AG04450 (cell line): ENCODE data around the gene SPART. TPM values are rescaled to one million over a fixed set of nuclear protein-coding genes. Genes with fewer than 3 reads are reported as not detected.
"Not testable (repeated sequence)": the region's sequence is repeated elsewhere in the genome, so short reads cannot be mapped to it uniquely, and the experiment has no call there.

ENCODE experiments used
- CTCF ChIA-PET: fragments of 300-600, 350-600 bp; formaldehyde crosslinking; extraction: SDS; loops from one replicate; lab custom pipeline; 2022; ENCODE audit warnings: antibody characterized with exemption, inconsistent platforms; lab: Charles Lee
- POLR2A ChIA-PET: fragments of 350-600 bp; formaldehyde crosslinking; extraction: SDS; loops from one replicate; lab custom pipeline; 2021; ENCODE audit warnings: antibody characterized with exemption, inconsistent platforms; lab: Yijun Ruan, JAX
- DNase-seq: peaks from one replicate; pipeline ENCODE4 v3.0.0-alpha.2; 2011; ENCODE audit warnings: low read depth, low spot score
- H3K27ac ChIP-seq: one replicate; pipeline ENCODE4 v1.5.1; 2012; ENCODE audit warnings: low read depth, low read length, control low read depth
- H3K27me3 ChIP-seq: one replicate; pipeline ENCODE4 v1.6.0; 2012; ENCODE audit warnings: low read length; ENCODE audit not compliant: control insufficient read depth, insufficient read depth
- H3K4me3 ChIP-seq: 2 replicates; pipeline ENCODE4 v1.5.1; 2011; ENCODE audit warnings: mild to moderate bottlenecking, low read depth, low read length, control low read depth
- H3K9me3 ChIP-seq: 2 replicates; pipeline ENCODE4 v1.5.1; 2012; ENCODE audit warnings: low read length; ENCODE audit not compliant: control insufficient read depth, insufficient read depth
- CTCF ChIP-seq: IDR thresholded peaks from 2 replicates; pipeline ENCODE4 v1.5.1; 2011; ENCODE audit warnings: low read depth, low read length, control low read depth, inconsistent platforms
- polyA plus RNA-seq: library from polyadenylated mRNA; depleted of rRNA; stranded (reverse); fragments of >200 nt; gene quantifications from 2 replicates; pipeline ENCODE4 v1.2.3, GENCODE V29; 2011

SPART gene
- polyA plus RNA-seq, 1 experiment: 94.6 TPM

DNA sequence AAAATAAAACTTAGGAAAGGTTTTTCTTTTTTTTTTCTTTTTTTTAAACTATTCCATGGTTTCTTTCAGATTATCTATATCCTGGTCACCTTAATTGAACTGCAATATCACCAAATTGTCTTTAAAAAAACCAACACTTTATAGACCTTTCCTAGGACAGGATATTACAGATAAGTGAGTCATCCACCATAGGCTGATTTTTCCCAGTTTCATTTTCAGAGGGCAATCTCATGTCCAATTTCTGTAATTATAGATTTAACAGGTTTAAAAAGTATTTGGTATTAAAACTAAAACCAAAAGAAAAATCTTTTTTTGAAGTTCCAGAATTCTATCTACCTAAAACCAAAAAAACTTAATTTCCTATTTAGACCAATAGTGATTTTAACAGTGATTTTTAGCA, 13.2 kb downstream of the SPART start:
- no peak overlapping the region for H3K4me3 ChIP-seq
- no peak overlapping the region for H3K27ac ChIP-seq
- TF ChIP-seq CTCF: no peak
- ChIA-PET CTCF (interaction anchor here (1.9 kb wide), 1 partner anchor 14 kb away, joined by 7 read pairs; no protein-coding TSS in a partner anchor), POLR2A (no interaction called here)
- no peak for DNase-seq
- no peaks in the 10 kb centered on the region for H3K9me3 ChIP-seq
- H3K27me3 ChIP-seq: no peaks in the 10 kb centered on the region

DNA sequence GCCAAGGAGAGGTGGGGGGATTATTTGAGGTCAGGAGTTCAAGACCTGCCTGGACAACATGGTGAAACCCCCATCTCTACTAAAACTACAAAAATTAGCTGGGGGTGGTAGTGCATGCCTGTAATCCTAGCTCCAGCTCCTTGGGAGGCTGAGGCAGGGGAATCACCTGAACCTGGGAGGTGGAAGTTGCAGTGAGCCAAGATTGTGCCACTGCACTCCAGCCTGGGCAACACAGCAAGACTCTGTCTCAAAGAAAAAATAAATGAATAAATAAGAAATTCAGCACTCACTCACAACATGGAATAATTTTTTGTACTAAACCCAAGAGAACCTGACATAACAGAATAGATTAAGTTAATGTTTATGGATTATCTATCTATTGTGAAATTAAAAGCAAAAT, 13.9 kb downstream of the SPART start:
- POLR2A ChIA-PET, DNase-seq, H3K27ac ChIP-seq, H3K9me3 ChIP-seq, H3K27me3 ChIP-seq, H3K4me3 ChIP-seq: not testable (repeated sequence)
- CTCF ChIA-PET: interaction anchor here (2.4 kb wide), 1 partner anchor 15 kb away, joined by 13 read pairs; no protein-coding TSS in a partner anchor

DNA sequence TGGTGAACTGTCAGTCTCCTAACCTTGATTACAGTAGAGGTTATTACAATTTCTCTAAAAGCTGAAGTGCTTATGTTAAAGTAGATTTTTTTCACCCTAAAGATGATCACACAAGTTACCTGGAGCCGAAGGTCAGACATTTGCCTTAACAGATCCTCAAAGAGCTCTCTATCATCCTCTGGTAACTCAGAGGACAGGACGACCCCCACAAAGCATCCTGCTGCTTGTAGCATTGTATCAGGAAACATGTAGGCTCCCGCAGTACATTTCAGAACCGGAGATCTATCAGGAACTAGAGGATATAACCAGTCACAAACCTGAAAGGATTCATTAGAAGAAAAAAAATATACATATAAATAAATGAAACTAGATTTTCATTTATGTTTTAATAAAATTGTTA, 14.9 kb downstream of the SPART start:
- Histone ChIP-seq H3K27ac (no peak overlapping the region), H3K9me3 (no peaks in the 10 kb centered on the region), H3K4me3 (no peak overlapping the region), H3K27me3 (no peaks in the 10 kb centered on the region)
- ChIA-PET POLR2A (no interaction called here), CTCF (interaction anchor here (0.6 to 2.4 kb wide), 7 partner anchors 16 to 650 kb away, joined by 3 to 13 read pairs (median 3); no protein-coding TSS in a partner anchor)
- no peak for TF ChIP-seq CTCF
- no peak for DNase-seq

- no peaks in the 10 kb centered on the region for H3K9me3 ChIP-seq
- H3K27me3 ChIP-seq: no peaks in the 10 kb centered on the region
- ChIA-PET CTCF (interaction anchor here (1.0 to 1.2 kb wide), 2 partner anchors 18 to 20 kb away, joined by 3 to 6 read pairs; no protein-coding TSS in a partner anchor), POLR2A (no interaction called here)
- DNase-seq: no peak
- no peak for TF ChIP-seq CTCF
- H3K4me3 ChIP-seq: no peak overlapping the region
- no peak overlapping the region for H3K27ac ChIP-seq
Measured at GRCh38 chr13:36329361-36329760, 16.8 kb downstream of the SPART start.

DNA sequence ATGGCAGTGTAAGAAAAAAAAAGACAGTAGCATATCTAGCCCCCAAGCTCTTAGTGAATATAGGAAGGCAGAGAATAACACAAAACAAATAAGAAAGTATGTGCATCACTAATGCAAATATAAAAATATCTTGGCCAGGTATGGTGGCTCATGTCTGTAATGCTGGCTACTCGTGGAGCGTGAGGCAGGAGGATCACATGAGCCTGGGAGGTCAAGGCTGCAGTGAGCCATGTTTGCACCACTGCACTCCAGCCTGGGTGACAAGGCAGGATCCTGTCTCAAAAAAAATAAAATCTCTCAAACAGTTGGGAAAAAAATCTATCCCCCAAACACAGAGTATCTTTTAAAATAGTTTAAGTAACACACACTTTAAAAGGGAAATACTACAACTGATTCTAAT, 17.4 kb downstream of the SPART start:
- no peak for DNase-seq
- Histone ChIP-seq H3K27ac (no peak overlapping the region), H3K4me3 (no peak overlapping the region), H3K27me3 (no peaks in the 10 kb centered on the region), H3K9me3 (no peaks in the 10 kb centered on the region)
- no peak for TF ChIP-seq CTCF
- ChIA-PET CTCF (interaction anchor here (1.0 to 1.6 kb wide), 2 partner anchors 18 to 21 kb away, joined by 3 to 4 read pairs; no protein-coding TSS in a partner anchor), POLR2A (no interaction called here)
